ENCODE results near the gene ECEL1.
"Not testable (repeated sequence)": the region's sequence is repeated elsewhere in the genome, so short reads cannot be mapped to it uniquely, and the experiment has no call there.

The ECEL1 gene

DNA sequence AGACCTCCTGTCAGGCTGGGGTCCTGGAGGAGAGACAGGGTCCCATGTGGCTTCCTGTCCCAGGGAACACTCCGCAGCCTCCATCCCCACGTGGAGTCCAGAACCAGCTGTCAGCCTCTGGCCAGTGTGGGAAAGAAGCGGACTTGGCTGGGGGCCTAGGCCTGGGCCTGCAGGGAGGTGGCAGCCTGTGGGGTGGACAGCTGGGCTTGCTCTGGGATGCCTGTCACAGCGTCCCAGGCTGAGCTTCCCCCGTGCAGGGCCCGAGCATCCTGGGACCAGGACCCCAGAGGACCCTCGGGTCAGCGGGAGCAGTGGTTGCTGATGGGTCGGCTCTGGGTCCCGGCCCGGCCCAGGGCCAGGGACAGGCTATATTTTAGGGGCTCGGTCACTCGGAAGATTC is 45.2 kb downstream of the ECEL1 start:
- H3K27ac ChIP-seq (ENCODE audit: low read depth, low read length); H3K4me3 ChIP-seq (ENCODE audit: low read length); H3K9ac ChIP-seq (ENCODE audit: low read depth, low read length); H3K27me3 ChIP-seq (ENCODE audit: insufficient read depth, low read length); H3K36me3 ChIP-seq (ENCODE audit: insufficient read depth, low read length); H3K9me3 ChIP-seq (ENCODE audit: insufficient read depth, low read depth, low read length); H3K4me1 ChIP-seq (ENCODE audit: insufficient read depth, low read length): not testable (repeated sequence)
- 84% methylated on average over 13 of the region's 13 CpGs for WGBS

DNA sequence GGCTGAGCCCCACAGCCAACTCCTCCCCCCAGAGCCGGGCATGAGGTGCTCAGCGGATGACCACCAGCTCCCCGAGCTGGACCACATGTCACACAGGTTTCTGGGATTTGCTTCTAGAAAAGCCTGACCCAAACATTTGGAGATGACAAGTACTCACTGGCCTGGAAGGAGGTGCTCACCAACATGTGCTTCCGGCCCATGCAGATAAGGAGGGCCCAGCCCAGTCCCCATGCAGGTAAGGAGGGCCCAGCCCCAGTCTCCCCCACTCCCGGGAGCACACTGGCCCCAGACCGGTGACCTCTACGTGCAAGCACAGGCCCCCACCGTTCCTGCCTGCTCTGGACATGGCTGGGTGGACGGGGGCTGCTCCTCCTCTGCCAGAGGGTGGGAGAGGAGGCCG is 45.7 kb downstream of the ECEL1 start:
- H3K27ac ChIP-seq (ENCODE audit: low read depth, low read length); H3K4me1 ChIP-seq (ENCODE audit: insufficient read depth, low read length); H3K36me3 ChIP-seq (ENCODE audit: insufficient read depth, low read length); H3K9ac ChIP-seq (ENCODE audit: low read depth, low read length); H3K27me3 ChIP-seq (ENCODE audit: insufficient read depth, low read length); H3K4me3 ChIP-seq (ENCODE audit: low read length); H3K9me3 ChIP-seq (ENCODE audit: insufficient read depth, low read depth, low read length): not testable (repeated sequence)
- 88% methylated on average over 7 of the region's 10 CpGs for WGBS

DNA sequence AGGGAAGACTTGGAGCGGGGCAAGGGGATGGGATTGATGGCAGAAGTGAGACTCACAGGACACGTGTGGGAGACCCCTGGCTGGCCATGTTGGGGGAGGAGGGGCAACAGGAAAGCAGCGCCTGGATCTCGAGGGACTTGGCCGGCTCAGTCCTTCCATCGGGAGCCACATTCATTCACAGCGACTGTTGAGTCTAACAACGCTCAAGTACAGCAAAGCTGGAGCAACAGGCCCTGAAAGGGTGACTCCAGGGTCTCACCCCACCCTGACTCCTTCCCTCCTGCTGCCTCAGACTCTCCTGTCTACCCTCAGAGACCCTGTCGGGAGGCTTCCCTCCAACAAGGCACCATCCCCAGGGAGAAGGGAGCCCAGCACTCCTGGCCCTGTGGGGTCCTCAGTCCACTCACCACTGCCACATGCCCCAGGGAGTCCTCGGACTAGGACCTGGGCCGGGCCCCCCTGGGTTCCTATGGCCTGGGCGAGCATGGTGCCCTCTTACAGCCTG is 46.4 kb downstream of the ECEL1 start:
- Histone ChIP-seq H3K9ac (ENCODE audit: low read depth, low read length) (no peak overlapping the region), H3K27me3 (ENCODE audit: insufficient read depth, low read length) (no peaks in the 10 kb centered on the region; the same call in 1 of the 2 replicates), H3K4me3 (ENCODE audit: low read length) (no peak overlapping the region), H3K9me3 (ENCODE audit: insufficient read depth, low read depth, low read length) (no peaks in the 10 kb centered on the region), H3K27ac (ENCODE audit: low read depth, low read length) (no peak overlapping the region), H3K36me3 (ENCODE audit: insufficient read depth, low read length) (no peaks in the 10 kb centered on the region), H3K4me1 (ENCODE audit: insufficient read depth, low read length) (no peaks in the 10 kb centered on the region)
- 86% methylated on average over 12 of the region's 12 CpGs for WGBS

DNA sequence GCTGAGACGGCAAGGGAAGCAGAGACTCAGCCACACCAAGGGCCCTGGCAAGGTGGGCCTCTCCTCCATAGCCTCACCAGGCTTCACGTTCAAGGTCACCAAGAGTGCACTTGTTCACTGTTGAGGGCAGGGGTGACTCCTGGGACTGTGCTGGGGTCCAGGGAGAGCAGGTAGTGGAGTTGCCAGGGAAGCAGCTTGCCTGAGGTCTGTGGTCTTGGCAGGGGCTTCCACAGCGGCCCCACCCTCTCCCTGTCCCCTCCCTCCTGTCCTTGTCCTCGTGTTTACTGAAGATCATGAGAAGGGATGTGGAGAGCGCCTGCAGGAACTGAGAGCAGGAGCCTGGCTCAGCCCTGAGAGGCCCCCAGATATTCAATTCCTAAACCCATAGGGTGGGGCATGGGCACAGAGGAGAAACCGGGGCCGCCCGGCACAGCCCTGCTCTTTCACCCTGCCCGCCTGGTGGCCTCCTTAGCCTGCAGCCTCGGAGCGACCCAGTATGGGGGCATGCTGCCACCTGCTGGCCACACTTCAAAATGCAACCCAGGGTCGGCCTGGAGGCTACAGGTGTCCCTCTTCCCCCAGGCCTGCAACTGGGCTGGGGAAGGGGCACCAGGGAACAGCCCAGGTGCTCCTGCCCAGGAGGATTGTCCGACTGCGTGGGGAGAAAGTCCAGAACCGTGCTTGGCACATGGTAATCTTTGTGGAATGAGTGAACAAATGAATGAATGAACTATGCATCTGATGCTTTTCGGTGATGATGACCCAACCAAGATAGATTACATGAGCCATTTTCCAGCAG is 47.2 kb downstream of the ECEL1 start:
- WGBS = 27% methylated on average over 16 of the region's 16 CpGs
- not testable (repeated sequence) for H3K36me3 ChIP-seq (ENCODE audit: insufficient read depth, low read length); H3K9ac ChIP-seq (ENCODE audit: low read depth, low read length); H3K4me3 ChIP-seq (ENCODE audit: low read length); H3K27ac ChIP-seq (ENCODE audit: low read depth, low read length); H3K9me3 ChIP-seq (ENCODE audit: insufficient read depth, low read depth, low read length); H3K27me3 ChIP-seq (ENCODE audit: insufficient read depth, low read length); H3K4me1 ChIP-seq (ENCODE audit: insufficient read depth, low read length)

DNA sequence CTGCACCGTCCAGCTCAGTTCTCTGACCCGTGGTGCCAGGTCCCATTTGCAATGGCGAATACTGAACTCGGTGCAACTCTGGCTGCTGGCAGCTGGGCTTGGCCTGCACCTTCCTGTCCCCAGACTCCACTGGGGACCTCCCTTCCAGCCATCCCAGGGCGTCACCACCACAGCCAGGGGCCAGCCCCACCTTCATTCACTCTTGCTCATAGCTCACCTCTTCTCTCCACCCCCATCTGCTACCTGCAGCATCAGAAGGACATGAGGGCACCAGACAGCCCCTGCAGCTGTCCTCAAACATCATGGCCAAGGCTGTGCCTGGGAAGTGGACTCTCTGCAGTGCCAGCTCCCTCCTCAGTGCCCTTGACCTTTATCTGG is 47.9 kb downstream of the ECEL1 start:
- H3K27ac ChIP-seq (ENCODE audit: low read depth, low read length) = no peak overlapping the region
- H3K27me3 ChIP-seq (ENCODE audit: insufficient read depth, low read length) = no peaks in the 10 kb centered on the region; the same call in 1 of the 2 replicates
- WGBS = 33% methylated on average over 4 of the region's 5 CpGs
- H3K4me3 ChIP-seq (ENCODE audit: low read length) = no peak overlapping the region
- no peak overlapping the region for H3K9ac ChIP-seq (ENCODE audit: low read depth, low read length)
- H3K9me3 ChIP-seq (ENCODE audit: insufficient read depth, low read depth, low read length) = no peaks in the 10 kb centered on the region
- no peaks in the 10 kb centered on the region for H3K4me1 ChIP-seq (ENCODE audit: insufficient read depth, low read length)
- H3K36me3 ChIP-seq (ENCODE audit: insufficient read depth, low read length) = no peaks in the 10 kb centered on the region

DNA sequence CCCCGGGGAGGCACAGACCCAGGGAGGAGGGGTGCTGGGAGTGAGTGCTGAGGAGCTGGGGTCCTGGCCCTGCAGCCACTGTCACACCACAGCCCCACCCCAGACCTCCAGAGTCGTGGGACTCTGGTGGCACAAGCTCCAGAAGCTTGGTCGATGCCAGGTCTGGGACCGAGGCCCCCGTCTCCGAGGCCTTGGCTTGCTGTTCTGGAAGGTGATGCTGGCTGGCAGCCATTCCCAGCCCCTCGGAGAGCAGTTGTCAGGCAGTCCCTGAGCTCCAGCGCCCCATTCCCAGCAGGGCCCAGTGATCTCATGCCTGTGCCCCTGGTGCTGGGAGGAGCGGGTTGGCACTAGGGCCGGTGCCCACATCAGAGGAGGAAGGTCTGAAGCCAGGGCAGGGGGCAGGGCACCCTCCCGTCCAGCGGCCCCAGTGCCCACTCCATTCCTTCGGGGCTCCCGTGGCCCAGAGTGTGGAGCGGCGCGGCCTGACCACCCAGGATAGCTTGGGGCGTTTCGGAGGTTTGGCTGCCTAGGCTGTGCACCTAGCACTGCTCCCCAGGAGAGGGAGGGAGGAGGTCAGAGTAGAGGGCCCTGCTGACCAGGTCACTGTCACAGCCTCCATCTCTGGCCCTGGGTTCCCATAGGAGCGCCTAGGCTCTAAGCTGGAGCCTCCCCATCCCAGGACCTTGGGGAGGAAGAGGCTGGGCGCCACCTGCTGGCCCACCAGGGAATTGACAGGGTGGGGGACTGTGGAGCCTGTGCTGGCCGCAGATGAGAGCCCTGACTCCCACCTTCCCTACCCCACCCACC is 48.5 kb downstream of the ECEL1 start:
- H3K9me3 ChIP-seq (ENCODE audit: insufficient read depth, low read depth, low read length) = no peaks in the 10 kb centered on the region
- H3K9ac ChIP-seq (ENCODE audit: low read depth, low read length) = no peak overlapping the region
- no peaks in the 10 kb centered on the region for H3K4me1 ChIP-seq (ENCODE audit: insufficient read depth, low read length)
- no peaks in the 10 kb centered on the region; the same call in 1 of the 2 replicates for H3K27me3 ChIP-seq (ENCODE audit: insufficient read depth, low read length)
- H3K36me3 ChIP-seq (ENCODE audit: insufficient read depth, low read length) = no peaks in the 10 kb centered on the region
- no peak overlapping the region for H3K4me3 ChIP-seq (ENCODE audit: low read length)
- H3K27ac ChIP-seq (ENCODE audit: low read depth, low read length) = no peak overlapping the region
- WGBS = 84% methylated on average over 20 of the region's 22 CpGs

DNA sequence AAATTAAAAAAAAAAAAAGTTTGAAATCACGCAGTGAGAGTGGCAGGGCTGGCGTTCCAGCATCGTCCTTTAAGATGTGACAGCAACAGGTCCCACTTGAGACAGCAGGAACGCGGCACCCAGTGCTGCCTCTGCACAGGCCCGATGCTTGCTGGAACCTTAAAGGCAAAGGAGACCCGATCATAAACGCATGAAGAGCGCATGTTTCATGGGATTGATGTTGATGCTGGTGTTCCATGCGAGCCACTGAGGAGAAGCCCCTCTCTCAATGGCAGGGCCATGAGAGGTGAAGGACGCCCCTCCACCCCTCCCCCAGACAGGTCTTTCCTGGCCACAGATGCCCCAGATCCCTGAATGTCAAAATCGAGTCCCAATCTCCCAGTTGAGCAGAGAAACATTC is 49.5 kb downstream of the ECEL1 start:
- Histone ChIP-seq H3K4me3 (ENCODE audit: low read length) (no peak overlapping the region), H3K27ac (ENCODE audit: low read depth, low read length) (no peak overlapping the region), H3K4me1 (ENCODE audit: insufficient read depth, low read length) (no peaks in the 10 kb centered on the region), H3K9ac (ENCODE audit: low read depth, low read length) (no peak overlapping the region), H3K9me3 (ENCODE audit: insufficient read depth, low read depth, low read length) (no peaks in the 10 kb centered on the region), H3K27me3 (ENCODE audit: insufficient read depth, low read length) (no peaks in the 10 kb centered on the region; the same call in 1 of the 2 replicates), H3K36me3 (ENCODE audit: insufficient read depth, low read length) (no peaks in the 10 kb centered on the region)
- 90% methylated on average over 12 of the region's 12 CpGs for WGBS

DNA sequence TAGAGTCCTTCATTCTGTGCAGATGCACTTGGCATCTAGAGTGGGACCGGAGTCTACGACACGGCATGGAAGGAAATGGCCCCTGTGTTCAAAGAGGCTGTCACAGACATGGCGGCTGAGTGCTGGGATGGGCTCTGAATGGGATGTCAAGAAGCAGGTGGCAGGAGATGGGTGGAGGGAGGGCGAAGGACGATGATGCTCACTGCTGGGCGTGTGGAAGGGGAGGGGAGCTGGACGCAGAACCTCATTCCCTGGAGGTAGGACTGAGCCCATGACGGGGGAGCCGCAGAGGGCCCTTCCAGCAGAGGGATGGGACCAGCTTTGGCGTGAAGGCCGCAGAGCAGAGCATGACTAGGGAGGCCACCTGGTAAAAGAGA is 50.5 kb downstream of the ECEL1 start:
- Histone ChIP-seq H3K9ac (ENCODE audit: low read depth, low read length) (no peak overlapping the region), H3K4me3 (ENCODE audit: low read length) (no peak overlapping the region), H3K27ac (ENCODE audit: low read depth, low read length) (no peak overlapping the region), H3K36me3 (ENCODE audit: insufficient read depth, low read length) (no peaks in the 10 kb centered on the region), H3K4me1 (ENCODE audit: insufficient read depth, low read length) (0 out of 2 replicates have a peak, but pooled peaks cover 3% of the 10 kb centered on the region), H3K9me3 (ENCODE audit: insufficient read depth, low read depth, low read length) (no peaks in the 10 kb centered on the region), H3K27me3 (ENCODE audit: insufficient read depth, low read length) (no peaks in the 10 kb centered on the region; the same call in 1 of the 2 replicates)
- WGBS = 94% methylated on average over 12 of the region's 12 CpGs

DNA sequence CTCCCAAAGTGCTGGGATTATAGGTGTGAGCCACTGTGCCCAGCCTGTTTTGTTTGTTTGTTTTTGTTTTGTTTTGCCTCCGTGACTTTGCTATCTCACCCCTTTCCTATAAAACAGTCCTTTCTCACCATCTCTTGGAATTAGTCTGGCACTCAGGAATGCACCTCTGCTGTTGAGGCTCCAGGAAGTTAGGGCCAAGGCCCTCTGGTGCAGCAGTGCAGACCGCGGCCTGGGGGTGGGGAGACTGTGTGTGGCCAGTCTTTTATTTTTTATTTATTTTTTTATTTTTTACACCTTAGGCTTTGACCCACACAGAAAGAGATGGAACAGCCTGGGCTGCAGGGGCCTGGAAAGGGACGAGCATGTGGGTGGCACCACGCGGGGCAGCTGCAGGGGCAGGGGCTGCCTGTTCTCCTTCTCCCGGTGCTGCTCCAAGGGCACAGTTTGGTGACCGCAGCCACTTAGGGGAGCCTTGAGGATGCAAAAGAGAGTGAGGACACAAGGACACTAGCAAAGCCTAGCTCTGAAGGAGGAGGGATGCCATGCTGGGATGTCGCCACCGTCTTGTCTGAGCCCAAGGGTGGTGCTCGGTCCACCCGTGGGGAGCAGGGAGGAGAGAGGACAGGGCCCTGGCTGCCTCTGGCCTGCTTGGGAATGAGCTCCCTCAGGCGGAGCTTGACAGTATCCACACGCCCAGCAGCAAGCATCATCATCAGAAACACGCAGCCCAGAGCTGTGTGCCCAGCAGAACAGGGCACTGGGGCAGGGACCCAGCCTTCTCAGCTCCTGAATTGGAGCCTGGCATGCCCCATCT is 51.0 kb downstream of the ECEL1 start:
- no peaks in the 10 kb centered on the region for H3K36me3 ChIP-seq (ENCODE audit: insufficient read depth, low read length)
- no peak overlapping the region for H3K4me3 ChIP-seq (ENCODE audit: low read length)
- no peaks in the 10 kb centered on the region for H3K9me3 ChIP-seq (ENCODE audit: insufficient read depth, low read depth, low read length)
- no peak overlapping the region for H3K9ac ChIP-seq (ENCODE audit: low read depth, low read length)
- no peaks in the 10 kb centered on the region; the same call in 1 of the 2 replicates for H3K27me3 ChIP-seq (ENCODE audit: insufficient read depth, low read length)
- H3K4me1 ChIP-seq (ENCODE audit: insufficient read depth, low read length) = 0 out of 2 replicates have a peak, but pooled peaks cover 3% of the 10 kb centered on the region
- 87% methylated on average over 12 of the region's 15 CpGs for WGBS
- no peak overlapping the region for H3K27ac ChIP-seq (ENCODE audit: low read depth, low read length)

DNA sequence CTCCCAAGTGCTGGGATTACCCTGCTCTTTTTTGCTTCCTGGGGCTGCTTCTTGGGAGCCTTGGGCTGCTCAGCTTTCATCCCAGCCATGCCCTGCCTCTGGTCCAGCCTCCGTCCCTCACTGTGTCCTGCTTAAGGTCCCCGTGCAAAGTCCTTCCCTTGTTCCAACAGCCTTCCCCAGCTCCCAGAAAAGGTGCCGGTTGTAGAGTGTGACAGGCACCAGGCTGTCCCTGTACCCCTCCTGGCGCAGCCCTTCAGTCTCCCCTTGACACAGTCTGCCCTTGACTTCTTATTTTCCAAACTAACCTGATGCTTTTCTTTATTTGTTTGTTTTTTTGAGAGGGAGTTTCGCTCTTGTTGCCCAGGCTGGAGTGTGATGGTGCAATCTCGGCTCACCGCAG is 51.8 kb downstream of the ECEL1 start:
- H3K27ac ChIP-seq (ENCODE audit: low read depth, low read length) = no peak overlapping the region
- H3K4me3 ChIP-seq (ENCODE audit: low read length) = no peak overlapping the region
- no peak overlapping the region for H3K9ac ChIP-seq (ENCODE audit: low read depth, low read length)
- WGBS = 92% methylated on average over 7 of the region's 7 CpGs
- H3K27me3 ChIP-seq (ENCODE audit: insufficient read depth, low read length) = no peaks in the 10 kb centered on the region; the same call in 1 of the 2 replicates
- H3K4me1 ChIP-seq (ENCODE audit: insufficient read depth, low read length) = 0 out of 2 replicates have a peak, but pooled peaks cover 3% of the 10 kb centered on the region
- no peaks in the 10 kb centered on the region for H3K36me3 ChIP-seq (ENCODE audit: insufficient read depth, low read length)
- H3K9me3 ChIP-seq (ENCODE audit: insufficient read depth, low read depth, low read length) = no peaks in the 10 kb centered on the region

DNA sequence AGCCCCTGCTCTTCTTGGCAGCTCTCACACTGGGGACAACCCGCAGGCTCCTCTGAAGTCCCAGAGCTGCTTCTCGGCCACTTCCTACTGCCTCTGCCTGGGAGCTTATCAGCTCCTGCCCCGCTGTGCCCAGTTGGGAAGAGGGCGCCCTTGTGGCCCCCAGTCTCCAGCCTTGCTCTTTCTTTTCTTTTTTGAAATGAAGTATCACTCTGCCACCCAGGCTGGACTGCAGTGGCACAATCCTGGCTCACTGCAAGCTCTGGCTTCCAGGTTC is 52.3 kb downstream of the ECEL1 start:
- H3K4me3 ChIP-seq (ENCODE audit: low read length) = no peak overlapping the region
- H3K27ac ChIP-seq (ENCODE audit: low read depth, low read length) = no peak overlapping the region
- H3K9ac ChIP-seq (ENCODE audit: low read depth, low read length) = no peak overlapping the region
- no peaks in the 10 kb centered on the region for H3K36me3 ChIP-seq (ENCODE audit: insufficient read depth, low read length)
- no peaks in the 10 kb centered on the region for H3K9me3 ChIP-seq (ENCODE audit: insufficient read depth, low read depth, low read length)
- H3K27me3 ChIP-seq (ENCODE audit: insufficient read depth, low read length) = no peaks in the 10 kb centered on the region; the same call in 1 of the 2 replicates
- H3K4me1 ChIP-seq (ENCODE audit: insufficient read depth, low read length) = 0 out of 2 replicates have a peak, but pooled peaks cover 3% of the 10 kb centered on the region
- 87% methylated on average over 4 of the region's 4 CpGs for WGBS

All from HUES64 (cell line).